Activated effector memory CD4-positive, alpha-beta T cell treated with anti-CD3 and anti-CD28 coated beads, Interleukin-2, amount 50 U/mL, for 16 hours (primary cell): ENCODE measurements around the gene CEP20.

Experiments
- DNase-seq: peaks from one replicate; pipeline ENCODE4 v3.0.0-alpha.2; 2020

CEP20 gene

GRCh38 chr16:15827709-15828343 is 60.6 kb downstream of the CEP20 start:
- DNase-seq, result no peak

DNA sequence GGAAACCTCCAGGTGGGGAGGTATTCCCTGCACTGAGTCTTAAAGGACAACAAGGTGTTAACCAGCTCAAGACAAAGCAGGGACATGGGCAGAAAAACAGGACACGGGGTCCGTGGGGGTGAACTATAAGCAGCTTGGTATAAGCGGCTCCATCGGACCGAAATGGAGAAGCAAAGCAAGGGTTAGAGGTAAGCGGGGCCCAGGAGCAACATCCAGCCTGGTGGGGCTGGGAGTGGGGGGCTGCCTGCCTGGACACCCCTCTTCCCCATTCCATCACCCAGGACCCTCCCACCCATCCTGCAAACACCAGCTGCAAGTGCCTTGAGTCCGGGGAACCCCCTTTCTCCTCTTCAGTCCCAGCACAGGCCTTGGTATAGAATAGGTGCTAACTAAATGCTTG is 61.1 kb downstream of the CEP20 start:
- DNase-seq, result peak; percentile 33

GRCh38 chr16:15825750-15826305 is 62.6 kb downstream of the CEP20 start:
- DNase-seq, result no peak

GRCh38 chr16:15822957-15823356 is 65.4 kb downstream of the CEP20 start:
- no peak for DNase-seq

- DNase-seq, result no peak
Measured at GRCh38 chr16:15820837-15821236, 67.6 kb downstream of the CEP20 start.

GRCh38 chr16:15819046-15819445 is 69.4 kb downstream of the CEP20 start:
- DNase-seq, result no peak

DNA sequence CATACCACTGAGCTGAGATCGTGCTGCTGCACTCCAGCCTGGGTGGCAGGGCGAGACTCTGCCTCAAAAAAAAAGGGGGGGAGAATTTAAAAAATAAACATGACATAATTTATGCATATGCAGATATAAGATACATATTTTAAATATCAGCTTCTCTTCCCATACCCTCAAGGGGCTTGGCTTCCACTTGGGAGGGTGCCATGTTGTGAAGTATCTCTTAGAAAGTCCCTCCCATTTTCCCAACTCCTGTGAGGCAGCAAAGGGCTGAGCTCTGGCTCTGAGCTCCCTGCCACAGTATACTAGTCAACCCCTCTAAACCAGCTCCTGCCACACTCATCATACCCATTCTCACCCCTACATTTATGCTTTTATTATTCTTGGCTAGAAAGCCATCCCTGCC is 71.0 kb downstream of the CEP20 start:
- no peak for DNase-seq

DNA sequence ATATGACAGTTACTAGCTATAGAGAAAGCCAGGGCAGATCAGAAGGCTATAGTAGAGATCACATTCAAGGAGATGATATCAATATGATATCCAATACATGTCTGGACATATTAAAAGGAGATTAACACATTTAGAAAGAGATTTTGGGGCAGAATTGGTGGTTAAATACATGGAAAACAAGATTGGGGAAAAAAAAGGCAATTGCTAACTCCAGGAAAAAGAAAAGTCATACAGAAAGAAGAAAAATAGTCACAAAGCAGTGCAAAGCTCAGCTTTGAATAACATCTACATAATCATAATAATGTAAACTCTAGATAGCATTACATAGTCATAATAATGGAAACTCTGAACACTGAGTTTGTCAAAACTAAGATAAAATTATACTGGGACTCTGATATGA is 72.2 kb downstream of the CEP20 start:
- no peak for DNase-seq
